ENCODE results near the gene TMEM147. TPM values are rescaled to one million over a fixed set of nuclear protein-coding genes. Genes with fewer than 3 reads are reported as not detected.

The TMEM147 gene
- total RNA-seq, 4 donors from 2014 or later, result 34.6 to 111 (median 50.0) TPM

DNA sequence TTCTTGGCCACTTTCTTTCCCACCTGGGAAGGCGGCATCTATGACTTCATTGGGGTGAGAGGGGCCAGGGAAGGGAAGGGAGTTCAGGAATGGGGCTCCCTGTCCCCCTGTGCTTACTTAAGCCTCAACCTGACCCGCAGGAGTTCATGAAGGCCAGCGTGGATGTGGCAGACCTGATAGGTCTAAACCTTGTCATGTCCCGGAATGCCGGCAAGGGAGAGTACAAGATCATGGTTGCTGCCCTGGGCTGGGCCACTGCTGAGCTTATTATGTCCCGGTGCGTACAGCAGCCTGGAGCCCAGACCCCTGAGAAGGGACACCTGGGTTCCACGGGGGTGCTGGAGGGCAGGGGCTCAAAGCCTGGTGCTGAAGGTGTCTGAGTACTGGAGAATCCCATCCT is 1.1 kb downstream of the TMEM147 start:
- Histone ChIP-seq H3K36me3 (no peaks in the 10 kb centered on the region), H3K4me3 (peak overlapping the region; percentile 66 to 77), H3K4me1 (peaks cover 0 to 15% of the 10 kb centered on the region in 2 donors), H3K9me3 (no peaks in the 10 kb centered on the region), H3K27ac (no peak overlapping the region), H3K27me3 (no peaks in the 10 kb centered on the region)
- DNase-seq, result no peak
- intact Hi-C loops (cut with DNase I; ENCODE audit: low total_unique reads), result loop anchor here (10.0 kb wide), 1 partner anchor 168 kb away; the partner anchor contains the start of gene KMT2B
- TF ChIP-seq POLR2A (IDR thresholded peaks at IDR 0.05) (no peak), CTCF (IDR thresholded peaks at IDR 0.05) (no peak)

DNA sequence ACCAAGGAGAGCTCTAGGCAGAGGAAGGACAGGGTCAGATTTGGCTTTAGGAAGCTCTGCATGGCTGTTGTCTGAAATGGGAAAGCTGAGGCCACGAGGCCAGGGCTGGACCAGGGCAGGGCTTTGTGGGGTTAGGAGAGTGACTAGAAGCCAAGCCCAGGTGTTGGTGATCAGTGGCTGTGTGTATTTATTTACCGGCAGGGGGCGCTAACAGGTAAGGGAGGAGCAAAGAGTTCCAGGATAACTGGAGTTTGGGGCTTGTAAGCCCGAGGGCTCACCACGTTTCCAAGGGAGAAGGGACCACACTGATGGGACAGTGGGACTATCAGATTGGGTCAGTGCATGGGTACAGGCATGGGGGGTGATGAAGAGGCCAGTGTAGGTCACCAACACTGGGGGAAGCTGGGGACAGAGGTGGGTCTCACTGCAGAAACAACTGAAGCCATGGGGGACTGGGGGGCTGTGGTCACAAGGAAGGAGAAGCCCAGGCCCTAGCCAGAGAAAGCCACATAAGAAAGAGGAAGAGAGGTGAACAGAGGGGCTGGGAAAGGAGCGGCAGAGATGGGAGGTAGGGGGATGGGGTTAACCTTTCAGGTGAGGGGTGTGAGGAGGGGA is 3.9 kb downstream of the TMEM147 start:
- H3K9me3 ChIP-seq, result no peaks in the 10 kb centered on the region
- peaks cover 0 to 14% of the 10 kb centered on the region in 2 donors for H3K4me1 ChIP-seq
- TF ChIP-seq POLR2A (IDR thresholded peaks at IDR 0.05), result no peak
- TF ChIP-seq CTCF (IDR thresholded peaks at IDR 0.05), result peak; percentile 56 to 71 (median 66)
- no peaks in the 10 kb centered on the region for H3K36me3 ChIP-seq
- intact Hi-C loops (cut with DNase I; ENCODE audit: low total_unique reads), result loop anchor here (10.0 kb wide), 1 partner anchor 166 kb away; the partner anchor contains the start of gene KMT2B
- peak; percentile 35 to 67 for DNase-seq
- no peak overlapping the region for H3K4me3 ChIP-seq
- H3K27ac ChIP-seq, result no peak overlapping the region
- H3K27me3 ChIP-seq, result no peaks in the 10 kb centered on the region

DNA sequence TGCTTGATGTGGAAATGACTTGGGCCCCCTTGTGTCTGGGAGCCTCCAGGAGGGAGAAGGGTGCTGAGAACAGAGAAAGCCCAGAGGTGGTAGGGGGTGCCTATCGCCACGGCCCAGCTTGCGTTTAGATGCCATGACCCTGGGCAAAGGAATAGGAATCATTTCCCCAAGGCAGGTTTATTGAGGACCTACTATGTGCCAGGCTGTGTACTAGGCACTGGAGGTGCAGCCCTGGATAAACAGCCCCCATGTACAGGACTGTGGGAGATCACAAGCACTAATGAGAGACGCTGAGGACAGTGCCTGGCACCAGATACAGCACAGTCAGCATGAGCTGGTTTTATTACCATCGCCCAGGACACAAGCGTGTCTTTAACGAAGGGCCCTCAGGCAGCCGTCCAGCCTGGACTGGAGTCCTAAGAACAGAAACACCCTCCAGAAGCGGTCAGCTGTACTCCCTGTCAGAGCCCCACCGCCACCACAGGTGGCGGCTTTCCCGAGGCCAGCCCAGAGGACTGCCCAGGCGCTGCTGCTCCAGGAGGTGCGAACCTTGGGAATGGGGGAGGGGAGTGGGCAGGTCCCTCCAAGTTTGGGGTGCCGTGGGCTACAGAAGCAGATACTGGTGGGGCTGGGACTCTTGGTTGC is 4.6 kb downstream of the TMEM147 start:
- no peaks in the 10 kb centered on the region for H3K9me3 ChIP-seq
- intact Hi-C loops (cut with DNase I; ENCODE audit: low total_unique reads), result loop anchor here (10.0 kb wide), 1 partner anchor 165 kb away; the partner anchor contains the start of gene KMT2B
- no peaks in the 10 kb centered on the region for H3K27me3 ChIP-seq
- TF ChIP-seq CTCF (IDR thresholded peaks at IDR 0.05) (no peak), POLR2A (IDR thresholded peaks at IDR 0.05) (no peak)
- H3K36me3 ChIP-seq, result no peaks in the 10 kb centered on the region
- no peak overlapping the region for H3K27ac ChIP-seq
- peaks cover 0 to 10% of the 10 kb centered on the region in 2 donors for H3K4me1 ChIP-seq
- DNase-seq, result no peak
- no peak overlapping the region for H3K4me3 ChIP-seq

DNA sequence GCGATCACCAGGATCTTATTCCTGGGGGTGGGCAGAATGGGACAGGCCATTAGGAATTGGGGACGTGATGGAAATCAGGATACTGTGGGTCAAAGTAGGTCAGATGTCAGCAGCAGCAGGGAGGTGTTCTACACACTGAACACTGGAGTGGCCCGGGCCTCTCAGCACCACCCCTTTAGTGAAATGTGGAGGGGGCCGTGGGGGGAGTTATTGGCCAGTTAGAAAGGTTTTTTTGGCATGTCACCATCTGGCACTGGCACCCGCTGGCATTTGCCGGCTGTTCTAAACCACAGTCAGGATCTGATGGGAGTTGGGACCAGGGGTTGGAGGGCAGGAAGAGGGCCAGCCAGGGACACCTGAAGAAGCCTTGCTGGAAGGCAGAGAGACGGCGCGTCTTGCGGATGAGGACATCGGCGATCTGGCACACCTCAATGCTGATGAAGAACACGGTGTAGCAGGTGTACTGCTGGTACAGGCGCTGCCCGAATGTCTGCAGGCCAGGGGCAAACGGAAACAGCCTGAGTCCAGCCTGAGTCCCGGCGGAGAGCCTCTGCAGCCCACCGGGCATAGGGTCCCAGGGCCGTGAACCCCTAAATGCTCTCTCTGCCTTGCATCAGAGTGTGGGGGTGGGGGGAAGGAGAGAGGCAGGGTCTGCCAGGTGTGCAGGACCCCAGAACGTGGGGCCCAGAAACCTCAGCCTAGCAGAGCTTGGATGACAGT is 5.8 kb downstream of the TMEM147 start:
- Histone ChIP-seq H3K36me3 (no peaks in the 10 kb centered on the region), H3K9me3 (no peaks in the 10 kb centered on the region), H3K4me3 (no peak overlapping the region), H3K4me1 (peaks cover 0 to 7% of the 10 kb centered on the region in 2 donors), H3K27ac (no peak overlapping the region), H3K27me3 (no peaks in the 10 kb centered on the region)
- intact Hi-C loops (cut with DNase I; ENCODE audit: low total_unique reads), result no loop called here
- DNase-seq, result no peak
- TF ChIP-seq POLR2A (IDR thresholded peaks at IDR 0.05) (no peak), CTCF (IDR thresholded peaks at IDR 0.05) (no peak)

Data from uterus (tissue), 4 donors.